Left ventricle myocardium inferior (tissue), 1 donor: ENCODE measurements around the gene SERPINA9. TPM values are rescaled to one million over a fixed set of nuclear protein-coding genes. Genes with fewer than 3 reads are reported as not detected.

Experiments used
- DNase-seq: peaks from one replicate; pipeline ENCODE4 v3.0.0-alpha.2; 2020
- H3K27ac ChIP-seq: fragments of 200-600 bp; replicated peaks from 2 replicates; pipeline ENCODE4 v1.8.0; 2021
- H3K27me3 ChIP-seq: fragments of 200-600 bp; 2 replicates; pipeline ENCODE4 v1.8.0; 2021; ENCODE audit warnings: low read depth
- H3K36me3 ChIP-seq: fragments of 200-600 bp; 2 replicates; pipeline ENCODE4 v1.8.0; 2021
- H3K4me1 ChIP-seq: fragments of 200-600 bp; 2 replicates; pipeline ENCODE4 v1.8.0; 2021
- H3K4me3 ChIP-seq: fragments of 200-600 bp; 2 replicates; pipeline ENCODE4 v1.8.0; 2021; ENCODE audit warnings: mild to moderate bottlenecking, moderate library complexity
- H3K9me3 ChIP-seq: fragments of 200-600 bp; replicated peaks from 2 replicates; pipeline ENCODE4 v1.8.0; 2021
- CTCF ChIP-seq: fragments of 200-600 bp; IDR thresholded peaks from 2 replicates; pipeline ENCODE4 v1.8.0; 2021; ENCODE audit warnings: antibody characterized with exemption, mild to moderate bottlenecking, borderline replicate concordance
- intact Hi-C: fragments of 100-400 bp; cut with micrococcal nuclease; formaldehyde crosslinking; loops from one replicate; pipeline ENCODE4 v1.11.0; 2022
- total RNA-seq: library from RNA; stranded (reverse); fragmentation: NEBNext Ultra II Directional; extraction: Animal tissue kit (Norgen Biotek cat#: 25700); gene quantifications from one replicate; pipeline ENCODE4 v1.2.1, GENCODE V29; 2021
- donor health status: DM: no; HTN: yes; CAD: no; lungs with severe emphysema.

Gene SERPINA9
- total RNA-seq, 1 donor from 2014 or later, result not detected

GRCh38 chr14:94509356-94509755 lies 33.4 kb upstream of the SERPINA9 start, which contains the start of gene SERPINA12:
SERPINA12 (minus strand) TSS chr14:94509469; CDS start chr14:94498397, 11,072 bp downstream.
- Histone ChIP-seq H3K27me3 (peaks cover 56% of the 10 kb centered on the region), H3K27ac (no peak within 1 kb of the TSS), H3K9me3 (no peaks in the 10 kb centered on the region), H3K36me3 (no peaks in the 10 kb centered on the region), H3K4me3 (no peak within 1 kb of the TSS), H3K4me1 (no peaks in the 10 kb centered on the region)
- TF ChIP-seq CTCF, result no peak
- intact Hi-C loops, result no loop called here
- DNase-seq, result no peak

- Histone ChIP-seq H3K9me3 (no peaks in the 10 kb centered on the region), H3K4me1 (no peaks in the 10 kb centered on the region), H3K27me3 (peaks cover 69% of the 10 kb centered on the region), H3K36me3 (no peaks in the 10 kb centered on the region), H3K4me3 (no peak overlapping the region), H3K27ac (no peak overlapping the region)
- intact Hi-C loops, result no loop called here
- DNase-seq, result no peak
- TF ChIP-seq CTCF, result no peak
Measured at GRCh38 chr14:94505641-94506040, 29.6 kb upstream of the SERPINA9 start.

GRCh38 chr14:94505206-94505605 lies 29.2 kb upstream of the SERPINA9 start:
- no peak for DNase-seq
- intact Hi-C loops, result no loop called here
- no peak overlapping the region for H3K4me3 ChIP-seq
- no peak overlapping the region for H3K27ac ChIP-seq
- TF ChIP-seq CTCF, result no peak
- H3K27me3 ChIP-seq, result peaks cover 71% of the 10 kb centered on the region
- H3K36me3 ChIP-seq, result no peaks in the 10 kb centered on the region
- H3K9me3 ChIP-seq, result no peaks in the 10 kb centered on the region
- no peaks in the 10 kb centered on the region for H3K4me1 ChIP-seq

- intact Hi-C loops, result no loop called here
- Histone ChIP-seq H3K9me3 (no peaks in the 10 kb centered on the region), H3K27me3 (peaks cover 91% of the 10 kb centered on the region), H3K36me3 (no peaks in the 10 kb centered on the region), H3K4me3 (no peak overlapping the region), H3K27ac (no peak overlapping the region), H3K4me1 (no peaks in the 10 kb centered on the region)
- TF ChIP-seq CTCF, result no peak
- DNase-seq, result no peak
Measured at GRCh38 chr14:94501588-94502516, 25.9 kb upstream of the SERPINA9 start.

- no peaks in the 10 kb centered on the region for H3K9me3 ChIP-seq
- H3K36me3 ChIP-seq, result no peaks in the 10 kb centered on the region
- no peak for DNase-seq
- no peak for TF ChIP-seq CTCF
- no peaks in the 10 kb centered on the region for H3K4me1 ChIP-seq
- peaks cover 89% of the 10 kb centered on the region for H3K27me3 ChIP-seq
- H3K27ac ChIP-seq, result no peak overlapping the region
- intact Hi-C loops, result no loop called here
- no peak overlapping the region for H3K4me3 ChIP-seq
Measured at GRCh38 chr14:94500264-94500663, 24.3 kb upstream of the SERPINA9 start.
